ACHN (cell line): ENCODE results near the gene CDCA7.
"Not testable (repeated sequence)": the region's sequence is repeated elsewhere in the genome, so short reads cannot be mapped to it uniquely, and the experiment has no call there.

Experiments
- DNase-seq: peaks from one replicate; pipeline ENCODE4 v3.0.0-alpha.2; 2015
- in situ Hi-C: cut with HindIII; loops from 2 replicates; pipeline ENCODE4 v1.10.0; 2017; ENCODE audit warnings: low sequenced_read_pairs, low pct_ligation_motif_present, low pct_unique_long_range_greater_than_20kb

CDCA7 gene

GRCh38 chr2:173395567-173396351, 41.1 kb downstream of the CDCA7 start:
- DNase-seq: no peak
- in situ Hi-C loops: no loop called here

- no peak for DNase-seq
- in situ Hi-C loops: no loop called here
These were observed 42.9 kb downstream of the CDCA7 start for GRCh38 chr2:173397539-173397938.

DNA sequence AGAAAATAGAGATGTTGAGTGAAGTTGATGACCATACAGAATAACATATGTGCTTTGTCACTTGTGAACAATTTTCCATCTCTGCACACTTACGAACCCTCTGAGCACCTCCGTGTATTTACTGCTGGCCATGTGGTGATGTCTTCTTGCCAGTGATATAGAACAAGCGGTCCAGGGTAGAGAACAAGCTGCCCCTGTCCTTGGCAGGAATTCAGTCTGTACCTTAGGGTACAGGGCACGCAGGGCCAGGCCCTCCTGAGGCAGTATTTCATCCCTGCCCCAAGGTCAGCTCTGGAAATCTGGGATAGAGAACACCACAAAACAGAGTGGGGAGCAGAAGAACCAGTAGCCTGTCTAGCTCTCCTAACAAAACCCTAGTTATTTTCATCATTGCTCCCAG, 44.6 kb downstream of the CDCA7 start:
- in situ Hi-C loops: no loop called here
- no peak for DNase-seq

GRCh38 chr2:173400760-173401159, 46.1 kb downstream of the CDCA7 start:
- peak; percentile 20 for DNase-seq
- in situ Hi-C loops: no loop called here

GRCh38 chr2:173401716-173402326, 47.1 kb downstream of the CDCA7 start:
- DNase-seq: peak; percentile 55
- in situ Hi-C loops: no loop called here

- in situ Hi-C loops: no loop called here
- peak; percentile 92 for DNase-seq
These were observed 47.8 kb downstream of the CDCA7 start for GRCh38 chr2:173402405-173402974.

- no peak for DNase-seq
- in situ Hi-C loops: no loop called here
These were observed 50.4 kb downstream of the CDCA7 start for GRCh38 chr2:173404841-173405750.

DNA sequence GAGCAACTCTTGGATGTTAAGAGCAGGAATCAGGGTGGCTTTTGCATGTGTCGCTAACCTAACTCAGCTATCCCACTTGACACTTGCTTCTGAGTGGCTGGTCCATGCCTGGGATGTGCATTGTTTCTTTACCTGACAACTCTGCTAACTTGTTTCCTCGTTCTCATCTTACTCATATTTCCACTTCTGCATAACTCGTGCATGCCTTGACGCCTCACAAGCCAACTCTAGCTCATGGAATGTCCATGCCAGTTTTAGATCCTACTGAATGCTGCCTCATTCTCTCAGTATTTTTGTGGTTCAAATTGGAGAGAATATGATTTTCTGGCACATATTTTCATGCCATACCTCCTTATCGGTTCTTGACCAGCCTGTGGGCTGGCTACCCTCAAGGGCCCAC, 52.5 kb downstream of the CDCA7 start:
- in situ Hi-C loops: no loop called here
- no peak for DNase-seq

GRCh38 chr2:173407646-173408045, 53.0 kb downstream of the CDCA7 start:
- DNase-seq: no peak
- in situ Hi-C loops: no loop called here

DNA sequence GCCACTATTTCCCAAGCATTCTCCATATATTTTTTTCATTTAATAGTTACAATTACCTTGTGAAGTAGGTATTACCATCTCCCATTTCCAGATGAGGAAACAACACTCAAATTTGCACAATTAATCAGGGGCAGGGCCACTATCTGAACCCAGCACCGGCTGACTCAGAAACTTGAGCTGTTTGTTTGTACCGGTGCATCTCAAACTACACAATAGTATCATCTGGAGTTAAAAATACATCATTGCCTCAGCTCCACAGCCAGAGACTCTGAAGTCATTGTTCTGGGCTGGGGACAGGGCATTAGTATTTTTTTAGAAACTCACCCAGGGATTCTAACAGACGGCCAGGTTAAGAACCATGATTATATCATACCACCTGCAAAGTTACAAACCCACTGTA, 55.9 kb downstream of the CDCA7 start:
- in situ Hi-C loops: no loop called here
- DNase-seq: no peak

GRCh38 chr2:173412628-173413027, 58.0 kb downstream of the CDCA7 start:
- DNase-seq: no peak
- in situ Hi-C loops: no loop called here

GRCh38 chr2:173414823-173415322, 60.2 kb downstream of the CDCA7 start:
- in situ Hi-C loops: no loop called here
- DNase-seq: peak; percentile 19

- no peak for DNase-seq
- in situ Hi-C loops: no loop called here
These were observed 61.0 kb downstream of the CDCA7 start for GRCh38 chr2:173415431-173416381.

DNA sequence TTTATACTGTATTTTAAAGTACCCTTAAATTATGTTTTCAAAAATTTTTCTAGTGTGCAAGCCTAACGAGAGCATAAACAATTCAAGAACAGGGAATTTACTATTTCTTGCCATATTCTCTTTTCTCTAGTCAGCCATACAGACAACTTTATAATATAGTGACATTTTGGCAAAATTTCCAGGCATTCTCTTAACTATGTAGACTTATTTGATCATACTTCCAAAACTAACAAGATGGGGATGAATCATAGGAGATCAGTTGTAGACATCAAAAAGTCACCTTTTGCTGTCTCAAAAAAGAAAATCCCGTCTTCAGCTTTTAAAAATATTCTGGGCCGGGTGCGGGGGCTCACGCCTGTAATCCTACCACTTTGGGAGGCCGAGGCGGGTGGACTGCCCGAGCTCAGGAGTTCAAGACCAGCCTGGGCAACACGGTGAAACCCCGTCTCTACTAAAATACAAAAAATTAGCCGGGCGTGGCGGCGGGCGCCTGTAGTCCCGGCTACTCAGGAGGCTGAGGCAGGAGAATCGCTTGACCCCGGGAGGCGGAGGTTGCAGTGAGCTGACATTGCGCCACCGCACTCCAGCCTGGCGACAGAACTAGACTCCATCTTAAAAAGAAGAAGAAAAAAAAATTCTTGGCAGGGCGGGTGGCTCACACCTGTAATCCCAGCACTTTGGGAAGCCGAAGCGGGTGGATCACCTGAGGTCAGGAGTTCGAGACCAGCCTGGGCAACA, 61.9 kb downstream of the CDCA7 start:
- DNase-seq: not testable (repeated sequence)

DNA sequence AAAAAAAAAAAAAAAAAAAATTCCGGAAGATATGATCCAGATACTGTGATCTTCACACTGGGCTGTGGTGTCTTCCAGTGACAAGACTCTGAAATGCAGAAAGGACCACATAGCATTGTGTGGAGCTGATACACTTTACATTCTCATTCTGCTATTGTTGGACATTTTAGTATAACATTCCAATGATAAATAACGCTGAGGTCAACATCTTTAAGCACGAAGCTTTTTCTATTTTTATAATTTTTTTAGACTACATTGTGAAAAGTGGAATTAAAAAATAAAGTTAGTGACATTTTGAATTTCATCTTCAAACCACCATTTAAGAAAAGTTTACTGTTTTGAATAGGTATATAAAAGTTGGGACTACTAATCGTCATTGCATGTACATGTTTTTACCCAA, 62.7 kb downstream of the CDCA7 start:
- no peak for DNase-seq
- in situ Hi-C loops: no loop called here

More for the DNA sequence above, 61.9 kb downstream of the CDCA7 start:
- in situ Hi-C loops: not testable (repeated sequence)

DNA sequence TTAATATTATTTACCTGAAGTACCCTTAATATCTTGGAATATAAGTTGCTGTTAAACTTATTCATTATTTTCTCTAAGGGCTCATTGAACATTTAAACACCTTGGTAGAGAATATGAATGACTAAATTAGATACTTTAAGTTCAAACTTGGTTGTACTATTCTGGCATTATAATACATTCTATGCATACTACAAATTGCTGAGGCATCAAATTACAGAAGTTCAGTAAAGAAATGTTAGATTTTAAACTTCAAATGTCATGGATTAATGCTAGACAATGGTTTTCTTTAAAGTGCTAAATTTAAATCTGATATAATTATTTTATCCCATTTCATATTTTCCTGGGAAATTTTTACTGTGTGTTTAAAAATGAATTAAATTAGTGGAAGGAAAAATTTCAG, 63.1 kb downstream of the CDCA7 start:
- in situ Hi-C loops: no loop called here
- DNase-seq: no peak
